Peyer's patch (tissue), 4 donors: ENCODE results near the gene TBC1D13.

Experiments
- CTCF ChIP-seq, 6 experiments: fragments of 450-650 bp in 4 of 6; fragments of 200-600 bp in 2 of 6; sonication (generic) in 1 of 6; IDR thresholded peaks; one replicate each; pipeline ENCODE4 v1.5.1; 2017 to 2019; ENCODE audit warnings: antibody characterized with exemption in 6 of 6, mild to moderate bottlenecking in 3 of 6, moderate library complexity in 1 of 6
- POLR2A ChIP-seq, 2 donors: fragments of 450-650 bp; IDR thresholded peaks; one replicate each; pipeline ENCODE4 v1.5.1; 2017; ENCODE audit warnings: antibody characterized with exemption in 2 of 2, mild to moderate bottlenecking in 2 of 2, moderate library complexity in 2 of 2

GRCh38 chr9:128742401-128742800 lies 44.7 kb upstream of the TBC1D13 start:
- TF ChIP-seq CTCF (IDR thresholded peaks at IDR 0.05) (no peak), POLR2A (IDR thresholded peaks at IDR 0.05) (no peak)
